ENCODE results near the gene FGF18. TPM values are rescaled to one million over a fixed set of nuclear protein-coding genes. Genes with fewer than 3 reads are reported as not detected.

Gene FGF18
- total and polyA plus RNA-seq, 12 donors: 0.14 to 1.5 (median 0.30) TPM

GRCh38 chr5:171387345-171387969 is 32.0 kb upstream of the FGF18 start, which contains the start of gene NPM1:
Gene NPM1, plus strand, starts transcription at chr5:171387849. Its CDS starts 100 bp downstream, at chr5:171387949.
- WGBS, 4 donors: 0 to 2% (median 0%) methylated on average over 10 to 56 of the region's 56 CpGs
- Histone ChIP-seq H3K4me3 (peak within 1 kb of the TSS; percentile 35 to 86 (median 84)), H3K36me3 (replicated peaks in 1 of 2) (peaks cover 0 to 15% of the 10 kb centered on the region in 2 donors), H3K27me3 (no peaks in the 10 kb centered on the region), H3K27ac (peak within 1 kb of the TSS; percentile 73 to 93 (median 91)), H3K9me3 (replicated peaks in 1 of 3) (no peaks in the 10 kb centered on the region), H3K4me1 (replicated peaks in 1 of 2) (peaks cover 16 to 35% of the 10 kb centered on the region in 2 donors)
- TF ChIP-seq, protein P1, sequence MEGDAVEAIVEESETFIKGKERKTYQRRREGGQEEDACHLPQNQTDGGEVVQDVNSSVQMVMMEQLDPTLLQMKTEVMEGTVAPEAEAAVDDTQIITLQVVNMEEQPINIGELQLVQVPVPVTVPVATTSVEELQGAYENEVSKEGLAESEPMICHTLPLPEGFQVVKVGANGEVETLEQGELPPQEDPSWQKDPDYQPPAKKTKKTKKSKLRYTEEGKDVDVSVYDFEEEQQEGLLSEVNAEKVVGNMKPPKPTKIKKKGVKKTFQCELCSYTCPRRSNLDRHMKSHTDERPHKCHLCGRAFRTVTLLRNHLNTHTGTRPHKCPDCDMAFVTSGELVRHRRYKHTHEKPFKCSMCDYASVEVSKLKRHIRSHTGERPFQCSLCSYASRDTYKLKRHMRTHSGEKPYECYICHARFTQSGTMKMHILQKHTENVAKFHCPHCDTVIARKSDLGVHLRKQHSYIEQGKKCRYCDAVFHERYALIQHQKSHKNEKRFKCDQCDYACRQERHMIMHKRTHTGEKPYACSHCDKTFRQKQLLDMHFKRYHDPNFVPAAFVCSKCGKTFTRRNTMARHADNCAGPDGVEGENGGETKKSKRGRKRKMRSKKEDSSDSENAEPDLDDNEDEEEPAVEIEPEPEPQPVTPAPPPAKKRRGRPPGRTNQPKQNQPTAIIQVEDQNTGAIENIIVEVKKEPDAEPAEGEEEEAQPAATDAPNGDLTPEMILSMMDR (IDR thresholded peaks at IDR 0.05): no peak
- peak; percentile 92 to 93 for TF ChIP-seq POLR2A (IDR thresholded peaks at IDR 0.05)
- intact Hi-C loops (cut with DNase I): no loop called here
- peak; percentile 97 to 99 (median 98) for DNase-seq

GRCh38 chr5:171387970-171388815 is 31.3 kb upstream of the FGF18 start:
- Histone ChIP-seq H3K9me3 (replicated peaks in 1 of 3) (no peaks in the 10 kb centered on the region), H3K4me3 (peak overlapping the region; percentile 35 to 86 (median 84)), H3K27me3 (no peaks in the 10 kb centered on the region), H3K4me1 (replicated peaks in 1 of 2) (peaks cover 16 to 35% of the 10 kb centered on the region in 2 donors), H3K27ac (peak overlapping the region; percentile 73 to 93 (median 91)), H3K36me3 (replicated peaks in 1 of 2) (peaks cover 0 to 23% of the 10 kb centered on the region in 2 donors)
- intact Hi-C loops (cut with DNase I): no loop called here
- whole genome bisulfite sequencing, 4 donors: 0 to 1% (median 0%) methylated on average over 18 to 56 of the region's 56 CpGs
- peak; percentile 78 to 91 (median 81) for DNase-seq
- TF ChIP-seq, protein P1 (IDR thresholded peaks at IDR 0.05): no peak
- peak in 1 of 2 donors; percentile 1 for TF ChIP-seq POLR2A (IDR thresholded peaks at IDR 0.05)

DNA sequence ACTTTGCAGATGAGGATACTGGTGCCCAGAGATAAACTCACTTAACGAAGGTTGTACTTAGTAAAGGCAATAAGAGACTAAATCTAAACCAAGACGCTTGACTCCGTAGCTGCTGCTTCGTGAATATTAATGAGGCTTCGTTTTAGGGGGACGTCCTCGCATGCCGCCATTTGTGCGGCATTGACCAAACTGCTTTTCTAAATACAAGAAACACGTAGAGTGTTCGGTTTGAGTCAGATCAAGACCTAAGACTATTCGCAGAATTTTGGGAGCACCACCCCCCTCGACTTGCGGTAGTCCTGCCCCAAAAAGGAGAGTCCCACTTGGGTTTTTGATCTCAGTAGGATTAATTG is 30.7 kb upstream of the FGF18 start:
- peak in 1 of 7 donors; percentile 12 for DNase-seq
- Histone ChIP-seq H3K27me3 (no peaks in the 10 kb centered on the region), H3K9me3 (replicated peaks in 1 of 3) (no peaks in the 10 kb centered on the region), H3K4me3 (peak overlapping the region in 3 of 4 donors; percentile 25 to 86 (median 82)), H3K36me3 (replicated peaks in 1 of 2) (peaks cover 0 to 29% of the 10 kb centered on the region in 2 donors), H3K4me1 (replicated peaks in 1 of 2) (peaks cover 16 to 35% of the 10 kb centered on the region in 2 donors), H3K27ac (peak overlapping the region in 2 of 5 donors; percentile 91 to 92)
- no peak for TF ChIP-seq POLR2A (IDR thresholded peaks at IDR 0.05)
- WGBS, 4 donors: 4 to 6% (median 5%) methylated on average over 14 of the region's 14 CpGs
- intact Hi-C loops (cut with DNase I): no loop called here

DNA sequence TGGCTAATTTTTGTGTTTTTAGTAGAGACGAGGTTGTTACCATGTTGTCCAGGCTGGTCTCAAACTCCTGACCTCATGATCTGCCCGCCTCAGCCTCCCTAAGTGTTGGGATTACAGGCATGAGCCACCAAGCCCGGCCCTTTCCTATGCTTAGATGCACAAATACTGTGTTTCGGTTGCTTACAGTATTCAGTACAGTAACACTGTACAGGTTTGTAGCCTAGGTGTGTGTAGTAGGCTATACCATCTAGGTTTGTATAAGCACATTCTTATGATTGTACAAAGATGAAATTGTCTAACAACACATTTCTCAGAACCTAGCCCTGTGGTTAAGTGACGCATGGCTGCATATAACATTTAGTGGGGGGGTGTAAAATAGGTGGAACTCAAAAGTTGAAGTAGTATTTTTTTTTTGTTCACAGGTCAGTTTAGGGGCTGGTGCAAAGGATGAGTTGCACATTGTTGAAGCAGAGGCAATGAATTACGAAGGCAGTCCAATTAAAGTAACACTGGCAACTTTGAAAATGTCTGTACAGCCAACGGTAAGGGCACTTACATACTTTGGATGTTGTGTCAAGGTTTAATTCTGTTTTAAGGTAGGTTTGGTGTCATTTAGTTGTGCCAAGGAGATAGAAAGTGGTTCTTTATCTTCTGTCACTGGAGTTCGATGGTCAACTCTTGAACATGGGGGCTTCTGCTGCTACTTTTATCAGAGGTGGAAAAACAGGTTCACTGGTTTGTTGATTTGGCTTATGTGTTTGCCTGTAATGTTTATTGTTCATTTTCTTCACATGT is 28.4 kb upstream of the FGF18 start:
- TF ChIP-seq, protein P1 (IDR thresholded peaks at IDR 0.05): no peak
- TF ChIP-seq POLR2A (IDR thresholded peaks at IDR 0.05): no peak
- peaks cover 0 to 51% of the 10 kb centered on the region in 2 donors for H3K36me3 ChIP-seq (replicated peaks in 1 of 2)
- H3K4me1 ChIP-seq (replicated peaks in 1 of 2): peaks cover 16 to 35% of the 10 kb centered on the region in 2 donors
- no peak for DNase-seq
- 64 to 80% (median 77%) methylated on average over 8 of the region's 8 CpGs for WGBS, 4 donors
- intact Hi-C loops (cut with DNase I): no loop called here
- H3K4me3 ChIP-seq: no peak overlapping the region
- no peaks in the 10 kb centered on the region for H3K27me3 ChIP-seq
- H3K27ac ChIP-seq: no peak overlapping the region
- H3K9me3 ChIP-seq (replicated peaks in 1 of 3): no peaks in the 10 kb centered on the region
